ENCODE measurements around the gene SLC29A1. TPM values are rescaled to one million over a fixed set of nuclear protein-coding genes. Genes with fewer than 3 reads are reported as not detected.

Gene SLC29A1
- total RNA-seq, 1 experiment from 2014 or later: 81.3 TPM

GRCh38 chr6:44265007-44265721, 41.8 kb downstream of the SLC29A1 start, which contains the start of gene NFKBIE:
NFKBIE (minus strand) TSS chr6:44265551; CDS start chr6:44265346, 205 bp downstream.
- H3K4me1 Mint-ChIP-seq (ENCODE audit: low read depth, unreplicated experiment): peaks cover 13% of the 10 kb centered on the region
- ChIA-PET POLR2A (interaction anchor here (0.5 kb wide), 1 partner anchor 62 kb away, joined by 5 read pairs; no protein-coding TSS in a partner anchor), CTCF (interaction anchor here (0.6 kb wide), 1 partner anchor 42 kb away, joined by 3 read pairs; no protein-coding TSS in a partner anchor)
- TF ChIP-seq CTCF (IDR thresholded peaks at IDR 0.05; ENCODE audit: insufficient read depth in 1 of 2, low read depth in 1 of 2, low read length in 1 of 2, severe bottlenecking in 1 of 2, unreplicated experiment in 1 of 2): peak; percentile 21 to 41
- TSS peak; percentile 62 for BruUV-seq (replicated peaks)
- peaks cover 4% of the 10 kb centered on the region for H3K27me3 Mint-ChIP-seq (ENCODE audit: insufficient read depth, unreplicated experiment)
- H3K9me3 ChIP-seq: no peaks in the 10 kb centered on the region
- peaks cover 15% of the 10 kb centered on the region for H3K36me3 Mint-ChIP-seq (ENCODE audit: insufficient read depth, unreplicated experiment)
- peaks cover 1% of the 10 kb centered on the region; the same call in 1 of the 2 replicates for H3K36me3 ChIP-seq (ENCODE audit: control insufficient read depth, insufficient read depth, low read length)
- H3K27ac Mint-ChIP-seq (ENCODE audit: unreplicated experiment): peak within 1 kb of the TSS; percentile 69
- H3K9me3 Mint-ChIP-seq (ENCODE audit: unreplicated experiment): no peaks in the 10 kb centered on the region
- H3K4me3 Mint-ChIP-seq (ENCODE audit: unreplicated experiment): peak within 1 kb of the TSS; percentile 93
- peaks cover 26% of the 10 kb centered on the region for H3K4me1 ChIP-seq
- intact Hi-C loops (cut with micrococcal nuclease; ENCODE audit: unreplicated experiment): no loop called here
- peak within 1 kb of the TSS; percentile 71 for H3K4me3 ChIP-seq (ENCODE audit: low read depth, low read length)
- peak; percentile 91 to 95 for DNase-seq
- H3K27me3 ChIP-seq (replicated peaks; ENCODE audit: control insufficient read depth, insufficient read depth, low read length): peaks cover 6% of the 10 kb centered on the region

- no peaks in the 10 kb centered on the region for H3K9me3 Mint-ChIP-seq (ENCODE audit: unreplicated experiment)
- Histone ChIP-seq H3K9me3 (no peaks in the 10 kb centered on the region), H3K4me3 (ENCODE audit: low read depth, low read length) (peak overlapping the region; percentile 71; the same call in 1 of the 2 replicates), H3K36me3 (ENCODE audit: control insufficient read depth, insufficient read depth, low read length) (no peaks in the 10 kb centered on the region), H3K4me1 (peaks cover 26% of the 10 kb centered on the region), H3K27me3 (replicated peaks; ENCODE audit: control insufficient read depth, insufficient read depth, low read length) (peaks cover 6% of the 10 kb centered on the region)
- peaks cover 13% of the 10 kb centered on the region for H3K4me1 Mint-ChIP-seq (ENCODE audit: low read depth, unreplicated experiment)
- CTCF ChIA-PET: interaction anchor here (1.2 kb wide), 1 partner anchor 39 kb away, joined by 4 read pairs; no protein-coding TSS in a partner anchor
- POLR2A ChIA-PET: no interaction called here
- peaks cover 15% of the 10 kb centered on the region for H3K36me3 Mint-ChIP-seq (ENCODE audit: insufficient read depth, unreplicated experiment)
- no TSS peak for BruUV-seq (replicated peaks)
- DNase-seq: no peak
- intact Hi-C loops (cut with micrococcal nuclease; ENCODE audit: unreplicated experiment): no loop called here
- TF ChIP-seq CTCF (IDR thresholded peaks at IDR 0.05; ENCODE audit: insufficient read depth in 1 of 2, low read depth in 1 of 2, low read length in 1 of 2, severe bottlenecking in 1 of 2, unreplicated experiment in 1 of 2): no peak
- H3K27ac Mint-ChIP-seq (ENCODE audit: unreplicated experiment): peak overlapping the region; percentile 69
- peaks cover 5% of the 10 kb centered on the region for H3K27me3 Mint-ChIP-seq (ENCODE audit: insufficient read depth, unreplicated experiment)
- peak overlapping the region; percentile 93 for H3K4me3 Mint-ChIP-seq (ENCODE audit: unreplicated experiment)
Observed at GRCh38 chr6:44265722-44266233, 42.4 kb downstream of the SLC29A1 start.

GRCh38 chr6:44266347-44266746, 43.0 kb downstream of the SLC29A1 start:
- no TSS peak for BruUV-seq (replicated peaks)
- Mint-ChIP-seq H3K4me1 (ENCODE audit: low read depth, unreplicated experiment) (peaks cover 13% of the 10 kb centered on the region), H3K27me3 (ENCODE audit: insufficient read depth, unreplicated experiment) (peaks cover 5% of the 10 kb centered on the region), H3K27ac (ENCODE audit: unreplicated experiment) (no peak overlapping the region), H3K36me3 (ENCODE audit: insufficient read depth, unreplicated experiment) (peaks cover 15% of the 10 kb centered on the region), H3K9me3 (ENCODE audit: unreplicated experiment) (no peaks in the 10 kb centered on the region), H3K4me3 (ENCODE audit: unreplicated experiment) (peak overlapping the region; percentile 38)
- intact Hi-C loops (cut with micrococcal nuclease; ENCODE audit: unreplicated experiment): no loop called here
- H3K9me3 ChIP-seq: no peaks in the 10 kb centered on the region
- POLR2A ChIA-PET: no interaction called here
- no peaks in the 10 kb centered on the region for H3K36me3 ChIP-seq (ENCODE audit: control insufficient read depth, insufficient read depth, low read length)
- DNase-seq: no peak
- peaks cover 6% of the 10 kb centered on the region for H3K27me3 ChIP-seq (replicated peaks; ENCODE audit: control insufficient read depth, insufficient read depth, low read length)
- TF ChIP-seq CTCF (IDR thresholded peaks at IDR 0.05; ENCODE audit: insufficient read depth in 1 of 2, low read depth in 1 of 2, low read length in 1 of 2, severe bottlenecking in 1 of 2, unreplicated experiment in 1 of 2): no peak
- CTCF ChIA-PET: interaction anchor here (1.2 to 3.7 kb wide), 2 partner anchors 39 to 72 kb away, joined by 4 to 23 read pairs; no protein-coding TSS in a partner anchor
- H3K4me3 ChIP-seq (ENCODE audit: low read depth, low read length): no peak overlapping the region
- peaks cover 26% of the 10 kb centered on the region for H3K4me1 ChIP-seq
